IPS-18c (cell line): ENCODE data around the gene LIX1.

Source experiments
- H3K4me3 ChIP-seq: 2 replicates; pipeline ENCODE4 v1.7.0; 2013; ENCODE audit warnings: low read depth, mild to moderate bottlenecking, low read length, moderate library complexity; ENCODE audit not compliant: insufficient read depth
- H3K9me3 ChIP-seq: one replicate; pipeline ENCODE4 v1.6.1; 2013; ENCODE audit warnings: mild to moderate bottlenecking, low read length, moderate library complexity; ENCODE audit not compliant: control insufficient read depth, insufficient read depth

The LIX1 gene

GRCh38 chr5:97070234-97070633 is 72.2 kb downstream of the LIX1 start:
- Histone ChIP-seq H3K9me3 (no peaks in the 10 kb centered on the region), H3K4me3 (no peak overlapping the region)

DNA sequence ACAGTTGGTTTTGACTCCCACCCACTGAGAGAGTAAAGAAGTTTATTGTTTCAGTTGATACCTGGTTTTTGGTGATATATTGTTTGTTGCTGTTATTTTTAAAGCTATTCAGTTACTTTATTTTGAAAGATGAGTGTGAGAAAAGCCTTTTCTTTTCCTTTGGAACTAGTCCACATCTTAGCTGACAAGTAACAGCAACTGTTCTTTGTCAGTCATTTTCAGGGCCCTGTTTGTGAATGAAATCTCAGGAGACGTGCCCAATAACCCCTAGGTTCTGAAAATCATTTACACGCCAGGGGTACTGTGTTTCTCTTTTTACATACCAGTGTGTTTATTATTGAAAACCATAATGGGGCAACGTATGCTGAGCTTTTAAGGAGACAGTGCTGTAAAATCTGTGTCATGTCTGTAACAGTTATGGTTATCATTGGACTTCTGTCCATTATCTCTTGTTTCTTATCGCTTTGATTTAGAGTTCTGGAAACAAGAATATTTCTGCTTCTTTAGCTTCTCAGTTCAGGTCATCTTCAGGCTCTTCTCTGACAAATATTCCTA is 75.0 kb downstream of the LIX1 start:
- Histone ChIP-seq H3K9me3 (no peaks in the 10 kb centered on the region), H3K4me3 (no peak overlapping the region)

GRCh38 chr5:97065475-97065874 is 76.9 kb downstream of the LIX1 start:
- Histone ChIP-seq H3K4me3 (no peak overlapping the region), H3K9me3 (no peaks in the 10 kb centered on the region)

- H3K4me3 ChIP-seq = no peak overlapping the region
- no peaks in the 10 kb centered on the region for H3K9me3 ChIP-seq
Measured at GRCh38 chr5:97063251-97063650, 79.2 kb downstream of the LIX1 start.

DNA sequence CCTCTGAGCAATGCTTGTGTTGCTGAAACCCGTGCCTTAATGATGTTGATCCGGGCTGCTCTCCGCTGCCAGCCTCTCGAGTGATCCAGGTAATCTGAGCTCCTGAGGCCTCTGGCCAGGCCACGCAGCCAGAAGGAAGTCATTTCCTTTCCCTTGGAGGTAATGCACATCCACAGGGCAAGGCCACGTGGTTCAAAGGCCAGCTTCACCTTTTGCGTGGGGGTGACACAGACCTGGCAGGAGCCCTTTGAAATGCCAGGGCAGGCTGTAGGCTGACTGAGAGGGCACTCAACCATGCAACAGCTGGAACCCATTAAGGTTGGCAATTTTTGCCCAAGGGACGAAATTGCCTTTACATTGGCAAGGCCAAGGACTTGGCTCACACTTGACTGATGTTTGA is 80.4 kb downstream of the LIX1 start:
- Histone ChIP-seq H3K9me3 (no peaks in the 10 kb centered on the region), H3K4me3 (no peak overlapping the region)

DNA sequence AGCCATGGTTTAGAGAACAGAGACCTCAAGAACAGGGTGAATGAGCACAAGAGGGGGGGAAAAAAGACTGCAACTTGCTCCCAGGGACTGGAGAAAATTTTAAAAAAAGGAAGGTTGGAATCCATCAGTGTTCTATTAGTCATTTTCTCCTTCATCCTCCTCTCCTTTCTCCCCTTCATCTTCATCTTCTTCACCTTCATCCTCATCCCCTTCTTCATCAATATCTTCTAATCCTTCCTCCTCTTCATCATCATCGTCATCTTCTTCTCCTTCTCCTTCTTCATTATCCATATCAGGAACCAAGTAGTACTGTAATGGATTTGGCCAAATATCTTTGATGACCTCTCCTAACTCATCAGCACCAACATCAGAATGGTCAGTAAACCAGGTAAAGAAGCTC is 86.1 kb downstream of the LIX1 start:
- no peaks in the 10 kb centered on the region for H3K9me3 ChIP-seq
- H3K4me3 ChIP-seq = no peak overlapping the region

DNA sequence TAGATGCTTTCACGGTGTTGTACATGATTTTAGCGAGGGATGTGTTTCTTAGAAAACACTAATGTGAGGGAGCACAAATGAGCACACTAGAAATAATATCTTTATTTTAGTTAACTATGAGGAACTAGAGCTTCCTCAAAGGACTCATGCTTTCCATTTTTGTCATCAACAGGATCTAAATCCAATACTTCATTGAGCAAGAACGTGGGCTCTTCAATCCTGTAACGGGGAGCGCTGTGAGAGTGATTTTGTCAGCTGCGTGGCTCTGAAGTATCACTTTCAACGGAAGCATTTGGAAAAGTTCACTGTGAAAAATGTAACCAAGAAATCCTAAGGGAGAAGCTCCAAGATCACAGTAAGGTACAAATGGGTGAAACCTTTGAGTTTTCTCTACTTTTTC is 93.2 kb downstream of the LIX1 start:
- H3K4me3 ChIP-seq = no peak overlapping the region
- no peaks in the 10 kb centered on the region for H3K9me3 ChIP-seq

DNA sequence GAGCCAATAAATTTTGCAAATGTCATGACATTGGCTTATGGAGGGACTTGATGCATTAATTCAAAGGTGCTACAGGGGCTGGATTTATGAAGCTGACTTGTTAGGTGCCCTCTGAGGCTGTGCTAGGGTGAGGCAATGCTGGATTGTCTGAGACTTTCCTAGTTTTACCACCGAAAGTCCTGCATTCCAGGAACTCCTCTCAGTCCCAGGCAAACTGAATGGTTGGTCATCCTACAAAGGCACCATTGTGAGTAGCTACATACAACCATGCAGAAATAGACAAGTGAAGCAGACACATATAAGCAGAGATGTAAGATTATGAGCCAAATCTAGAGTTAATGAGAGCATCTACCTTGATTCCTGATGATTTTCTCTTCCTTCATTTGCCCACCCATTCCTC is 95.3 kb downstream of the LIX1 start:
- no peak overlapping the region for H3K4me3 ChIP-seq
- H3K9me3 ChIP-seq = no peaks in the 10 kb centered on the region

DNA sequence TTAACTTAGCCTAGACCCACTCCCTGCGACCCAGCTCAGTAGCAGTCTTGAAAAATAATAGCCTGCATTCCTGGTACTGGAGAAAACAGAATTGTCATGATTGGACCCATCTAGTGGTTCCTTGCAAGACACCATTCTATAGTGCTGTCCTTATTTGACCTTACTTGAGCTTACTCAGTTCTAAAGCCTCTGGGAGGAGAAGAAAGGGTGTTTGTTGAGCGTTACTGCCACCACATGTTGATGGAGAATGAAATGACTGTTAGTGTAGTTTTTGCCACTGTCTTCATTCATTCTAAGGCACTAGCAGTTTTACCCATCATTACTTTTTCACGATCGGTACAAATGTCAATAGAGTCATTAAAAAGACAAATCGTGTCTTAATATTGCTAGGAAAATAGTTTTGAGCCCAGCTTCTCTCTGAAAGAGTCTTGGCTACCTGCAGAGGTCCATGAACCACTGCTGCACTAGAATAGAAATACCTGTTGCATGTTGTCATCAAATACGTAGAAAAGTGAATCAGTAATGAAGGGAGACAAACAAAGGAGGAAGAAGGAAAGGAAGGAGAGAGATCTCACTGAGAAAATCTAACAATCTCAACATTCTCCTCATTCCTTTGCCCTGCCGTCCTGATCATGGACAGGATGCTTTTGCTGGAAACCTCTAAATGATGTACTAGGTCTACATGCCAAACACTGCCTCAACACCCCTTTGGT is 96.0 kb downstream of the LIX1 start:
- Histone ChIP-seq H3K9me3 (no peaks in the 10 kb centered on the region), H3K4me3 (no peak overlapping the region)

- H3K9me3 ChIP-seq = no peaks in the 10 kb centered on the region
- no peak overlapping the region for H3K4me3 ChIP-seq
Measured at GRCh38 chr5:97044052-97044451, 98.4 kb downstream of the LIX1 start.

DNA sequence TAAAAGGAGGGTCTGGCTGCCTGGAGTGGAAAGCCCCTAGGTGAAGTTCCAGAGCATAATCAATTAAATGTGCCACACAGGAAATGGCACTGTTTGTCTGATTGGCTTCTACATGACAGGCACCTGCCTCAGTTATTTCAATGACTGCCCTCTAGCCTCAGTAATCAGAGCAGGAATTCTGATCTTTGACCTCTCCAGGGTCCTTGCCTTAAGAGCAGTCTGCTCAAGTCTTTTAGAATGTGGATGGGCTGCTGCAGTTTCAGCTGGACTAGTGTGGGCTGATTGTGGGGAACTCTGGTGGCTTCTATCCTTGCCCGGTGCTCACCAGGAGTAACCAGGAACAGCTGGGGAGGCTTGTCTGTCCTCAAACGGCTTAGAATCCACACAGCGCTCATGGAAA is 98.9 kb downstream of the LIX1 start:
- Histone ChIP-seq H3K4me3 (no peak overlapping the region), H3K9me3 (no peaks in the 10 kb centered on the region)

- no peak overlapping the region for H3K4me3 ChIP-seq
- H3K9me3 ChIP-seq = no peaks in the 10 kb centered on the region
Measured at GRCh38 chr5:97042996-97043395, 99.4 kb downstream of the LIX1 start.
